ENCODE results near the gene ARHGEF33. TPM values are rescaled to one million over a fixed set of nuclear protein-coding genes. Genes with fewer than 3 reads are reported as not detected.

ARHGEF33 gene
- total RNA-seq, 1 experiment from 2014 or later, result 0.04 TPM

- no peak for TF ChIP-seq CTCF (conservative IDR thresholded peaks at IDR 0.05; ENCODE audit: low read depth, low read length)
- no peak for TF ChIP-seq EZH2phosphoT487 (IDR thresholded peaks at IDR 0.05; ENCODE audit: borderline replicate concordance, low read length)
- no peak for TF ChIP-seq EZH2 (IDR thresholded peaks at IDR 0.05; ENCODE audit: low read length, unreplicated experiment)
- BruUV-seq (replicated peaks), result no TSS peak
- no peaks in the 10 kb centered on the region for H3K27me3 ChIP-seq (ENCODE audit: low read length)
- H3K9me3 ChIP-seq (ENCODE audit: low read length), result no peaks in the 10 kb centered on the region
- H3K4me3 ChIP-seq (ENCODE audit: low read length), result no peak overlapping the region
- DNase-seq (no peak), ATAC-seq (no peak)
- H3K79me2 ChIP-seq (ENCODE audit: low read length), result no peaks in the 10 kb centered on the region
- no peak overlapping the region for H3K4me2 ChIP-seq (ENCODE audit: low read length)
- H3K4me1 ChIP-seq (ENCODE audit: insufficient read depth, low read length), result no peaks in the 10 kb centered on the region
- ChIA-PET CTCF (no interaction called here), POLR2A (ENCODE audit: unreplicated experiment) (no interaction called here)
- no peak overlapping the region for H3K27ac ChIP-seq (ENCODE audit: low read length)
- H3K9me2 ChIP-seq (replicated peaks; ENCODE audit: low read length), result no peaks in the 10 kb centered on the region
- H2AFZ ChIP-seq (ENCODE audit: low read length), result no peak overlapping the region
- H3K36me3 ChIP-seq (ENCODE audit: low read depth, low read length), result no peaks in the 10 kb centered on the region; the same call in 1 of the 2 replicates
- intact Hi-C loops (cut with micrococcal nuclease), result no loop called here
- H3K9ac ChIP-seq (ENCODE audit: low read length), result no peak overlapping the region
- peaks cover 3% of the 10 kb centered on the region for H3F3A ChIP-seq (ENCODE audit: low read length, unreplicated experiment)
- H4K20me1 ChIP-seq (ENCODE audit: low read length), result no peaks in the 10 kb centered on the region
Observed at GRCh38 chr2:38886063-38886462, 3.6 kb upstream of the ARHGEF33 start.

DNA sequence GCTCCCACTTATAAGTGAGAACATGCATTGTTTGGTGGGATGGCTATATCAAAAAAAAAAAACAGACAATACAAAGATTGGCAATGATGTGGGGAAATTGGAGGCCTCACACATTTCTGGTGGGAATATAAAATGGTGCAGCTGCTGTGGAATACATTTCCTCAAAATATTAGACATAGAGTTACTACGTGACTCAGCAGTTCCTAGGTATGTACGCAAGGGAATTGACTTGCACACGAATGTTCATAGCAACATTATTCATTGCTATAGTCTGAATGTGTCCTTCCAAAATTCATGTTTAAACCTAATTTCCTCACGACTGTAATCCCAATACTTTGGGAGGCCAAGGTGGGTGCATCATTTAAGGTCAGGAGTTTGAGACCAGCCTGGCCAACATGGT, 2.3 kb upstream of the ARHGEF33 start:
- H3F3A ChIP-seq (ENCODE audit: low read length, unreplicated experiment), result no peaks in the 10 kb centered on the region
- H2AFZ ChIP-seq (ENCODE audit: low read length), result no peak overlapping the region
- no peaks in the 10 kb centered on the region; the same call in 1 of the 2 replicates for H3K36me3 ChIP-seq (ENCODE audit: low read depth, low read length)
- CTCF ChIA-PET, result no interaction called here
- H3K4me2 ChIP-seq (ENCODE audit: low read length), result no peak overlapping the region
- no peaks in the 10 kb centered on the region for H4K20me1 ChIP-seq (ENCODE audit: low read length)
- H3K27me3 ChIP-seq (ENCODE audit: low read length), result no peaks in the 10 kb centered on the region
- H3K4me1 ChIP-seq (ENCODE audit: insufficient read depth, low read length), result no peaks in the 10 kb centered on the region
- ATAC-seq, result no peak
- intact Hi-C loops (cut with micrococcal nuclease), result no loop called here
- no peak overlapping the region for H3K27ac ChIP-seq (ENCODE audit: low read length)
- H3K79me2 ChIP-seq (ENCODE audit: low read length), result no peaks in the 10 kb centered on the region
- DNase-seq, result no peak
- POLR2A ChIA-PET (ENCODE audit: unreplicated experiment), result no interaction called here
- TF ChIP-seq EZH2phosphoT487 (IDR thresholded peaks at IDR 0.05; ENCODE audit: borderline replicate concordance, low read length) (no peak), EZH2 (IDR thresholded peaks at IDR 0.05; ENCODE audit: low read length, unreplicated experiment) (no peak), CTCF (conservative IDR thresholded peaks at IDR 0.05; ENCODE audit: low read depth, low read length) (no peak)
- H3K9me3 ChIP-seq (ENCODE audit: low read length), result no peaks in the 10 kb centered on the region
- H3K4me3 ChIP-seq (ENCODE audit: low read length), result no peak overlapping the region
- H3K9me2 ChIP-seq (replicated peaks; ENCODE audit: low read length), result no peaks in the 10 kb centered on the region
- no TSS peak for BruUV-seq (replicated peaks)
- no peak overlapping the region for H3K9ac ChIP-seq (ENCODE audit: low read length)

DNA sequence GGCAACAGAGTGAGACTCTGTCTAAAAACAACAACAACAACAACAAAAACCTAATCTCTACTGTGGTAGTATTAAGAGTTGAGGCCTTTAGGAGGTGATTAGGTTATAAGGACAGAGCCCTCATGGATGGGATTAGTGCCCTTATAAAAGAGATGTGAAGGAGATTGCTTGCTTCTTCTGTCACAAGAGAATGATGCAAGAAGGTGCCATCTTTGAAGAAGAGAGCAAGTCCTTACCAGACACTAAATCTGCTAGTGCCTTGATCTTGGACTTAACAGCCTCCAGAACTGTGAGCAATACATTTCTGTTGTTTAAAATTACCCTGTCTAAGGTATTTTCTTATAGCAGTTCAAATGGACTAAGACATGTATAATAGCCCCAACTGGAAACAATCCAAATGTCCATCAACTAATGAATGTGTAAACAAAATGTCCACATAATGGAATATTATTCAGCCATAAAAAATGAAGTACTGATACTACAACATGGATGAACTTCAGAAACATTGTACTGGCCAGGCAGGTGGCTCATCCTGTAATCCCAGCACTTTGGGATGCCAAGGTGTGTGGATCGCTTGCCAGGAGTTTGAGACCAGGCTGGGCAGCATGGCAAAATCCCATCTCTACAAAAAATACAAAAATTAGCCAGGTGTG, 1.6 kb upstream of the ARHGEF33 start:
- no peaks in the 10 kb centered on the region for H3K79me2 ChIP-seq (ENCODE audit: low read length)
- H2AFZ ChIP-seq (ENCODE audit: low read length), result no peak overlapping the region
- CTCF ChIA-PET, result no interaction called here
- TF ChIP-seq EZH2 (IDR thresholded peaks at IDR 0.05; ENCODE audit: low read length, unreplicated experiment) (no peak), CTCF (conservative IDR thresholded peaks at IDR 0.05; ENCODE audit: low read depth, low read length) (no peak), EZH2phosphoT487 (IDR thresholded peaks at IDR 0.05; ENCODE audit: borderline replicate concordance, low read length) (no peak)
- no peak overlapping the region for H3K9ac ChIP-seq (ENCODE audit: low read length)
- H3K9me2 ChIP-seq (replicated peaks; ENCODE audit: low read length), result no peaks in the 10 kb centered on the region
- no peaks in the 10 kb centered on the region for H3K36me3 ChIP-seq (ENCODE audit: low read depth, low read length)
- no peaks in the 10 kb centered on the region for H3K4me1 ChIP-seq (ENCODE audit: insufficient read depth, low read length)
- BruUV-seq (replicated peaks), result no TSS peak
- POLR2A ChIA-PET (ENCODE audit: unreplicated experiment), result no interaction called here
- DNase-seq (no peak), ATAC-seq (no peak)
- intact Hi-C loops (cut with micrococcal nuclease), result no loop called here
- no peak overlapping the region for H3K27ac ChIP-seq (ENCODE audit: low read length)
- H4K20me1 ChIP-seq (ENCODE audit: low read length), result no peaks in the 10 kb centered on the region
- no peaks in the 10 kb centered on the region for H3F3A ChIP-seq (ENCODE audit: low read length, unreplicated experiment)
- H3K27me3 ChIP-seq (ENCODE audit: low read length), result no peaks in the 10 kb centered on the region
- H3K4me2 ChIP-seq (ENCODE audit: low read length), result no peak overlapping the region
- no peak overlapping the region for H3K4me3 ChIP-seq (ENCODE audit: low read length)
- H3K9me3 ChIP-seq (ENCODE audit: low read length), result no peaks in the 10 kb centered on the region

Measured in PC-3 (cell line).